ENCODE measurements around the gene PRKX.
"Not testable (repeated sequence)": the region's sequence is repeated elsewhere in the genome, so short reads cannot be mapped to it uniquely, and the experiment has no call there.

- TF ChIP-seq CTCF (IDR thresholded peaks at IDR 0.05; ENCODE audit: control extremely low read depth in 1 of 3, insufficient read depth in 1 of 3, low read depth in 1 of 3, low read length in 3 of 3); POLR2A (IDR thresholded peaks at IDR 0.05; ENCODE audit: control extremely low read depth in 1 of 2, low read depth in 2 of 2, low read length in 2 of 2); CHD1 (IDR thresholded peaks at IDR 0.05; ENCODE audit: low read depth, low read length): not testable (repeated sequence)
These were observed 1.4 kb upstream of the PRKX start for GRCh38 chrX:3714706-3715479.
